Right lobe of liver (tissue), 4 donors: ENCODE data around the gene ZNF773.

Source experiments
- POLR2A ChIP-seq: fragments of 450-650 bp; IDR thresholded peaks from one replicate; pipeline ENCODE4 v1.6.1; 2017; ENCODE audit warnings: antibody characterized with exemption, mild to moderate bottlenecking
- TF ChIP-seq, protein P1 (sequence below), 4 donors: fragments of 200-600 bp in 3 of 4; fragments of 450-650 bp in 1 of 4; IDR thresholded peaks; one replicate each; pipeline versions ENCODE4 v1.5.1 to v1.8.0; 2016 to 2022; ENCODE audit warnings: antibody characterized with exemption in 4 of 4, mild to moderate bottlenecking in 2 of 4
- donor health status: DM: no; HTN: no; CAD: no.
- donor health status: DM: no; HTN: no; CAD: no.
- donor health status: DM: no; HTN: yes; CAD: no.

GRCh38 chr19:57515255-57515654 lies 15.5 kb downstream of the ZNF773 start:
- TF ChIP-seq, protein P1, sequence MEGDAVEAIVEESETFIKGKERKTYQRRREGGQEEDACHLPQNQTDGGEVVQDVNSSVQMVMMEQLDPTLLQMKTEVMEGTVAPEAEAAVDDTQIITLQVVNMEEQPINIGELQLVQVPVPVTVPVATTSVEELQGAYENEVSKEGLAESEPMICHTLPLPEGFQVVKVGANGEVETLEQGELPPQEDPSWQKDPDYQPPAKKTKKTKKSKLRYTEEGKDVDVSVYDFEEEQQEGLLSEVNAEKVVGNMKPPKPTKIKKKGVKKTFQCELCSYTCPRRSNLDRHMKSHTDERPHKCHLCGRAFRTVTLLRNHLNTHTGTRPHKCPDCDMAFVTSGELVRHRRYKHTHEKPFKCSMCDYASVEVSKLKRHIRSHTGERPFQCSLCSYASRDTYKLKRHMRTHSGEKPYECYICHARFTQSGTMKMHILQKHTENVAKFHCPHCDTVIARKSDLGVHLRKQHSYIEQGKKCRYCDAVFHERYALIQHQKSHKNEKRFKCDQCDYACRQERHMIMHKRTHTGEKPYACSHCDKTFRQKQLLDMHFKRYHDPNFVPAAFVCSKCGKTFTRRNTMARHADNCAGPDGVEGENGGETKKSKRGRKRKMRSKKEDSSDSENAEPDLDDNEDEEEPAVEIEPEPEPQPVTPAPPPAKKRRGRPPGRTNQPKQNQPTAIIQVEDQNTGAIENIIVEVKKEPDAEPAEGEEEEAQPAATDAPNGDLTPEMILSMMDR (IDR thresholded peaks at IDR 0.05), result no peak
- TF ChIP-seq POLR2A, result no peak
